GM18867 (cell line): ENCODE results near the gene OR4E1.
"Not testable (repeated sequence)": the region's sequence is repeated elsewhere in the genome, so short reads cannot be mapped to it uniquely, and the experiment has no call there.

Source experiments
- ATAC-seq: cut with Tn5 transposase; IDR thresholded peaks from one replicate; pipeline ENCODE4 v1.9.1; 2021; ENCODE audit warnings: mild to moderate bottlenecking, moderate library complexity; ENCODE audit not compliant: unreplicated experiment

OR4E1 gene

GRCh38 chr14:21673718-21674117, at the start of gene OR4E1:
OR4E1 (minus strand) TSS chr14:21673818; CDS start chr14:21670935, 2,883 bp downstream.
- ATAC-seq, result no peak

GRCh38 chr14:21721504-21721903, 47.9 kb upstream of the OR4E1 start:
- ATAC-seq, result no peak

- no peak for ATAC-seq
Measured at GRCh38 chr14:21719841-21720240, 46.2 kb upstream of the OR4E1 start.

- no peak for ATAC-seq
Measured at GRCh38 chr14:21714318-21714929, 40.8 kb upstream of the OR4E1 start.

GRCh38 chr14:21712036-21712435, 38.4 kb upstream of the OR4E1 start:
- no peak for ATAC-seq

- peak; percentile 67 for ATAC-seq
Measured at GRCh38 chr14:21711360-21711961, 37.8 kb upstream of the OR4E1 start.

GRCh38 chr14:21704338-21704737, 30.7 kb upstream of the OR4E1 start:
- peak; percentile 36 for ATAC-seq

GRCh38 chr14:21703357-21704326, 30.0 kb upstream of the OR4E1 start:
- peak; percentile 86 for ATAC-seq

GRCh38 chr14:21702316-21702715, 28.7 kb upstream of the OR4E1 start:
- no peak for ATAC-seq

GRCh38 chr14:21699551-21699950, 25.9 kb upstream of the OR4E1 start:
- ATAC-seq, result no peak

GRCh38 chr14:21698538-21698937, 24.9 kb upstream of the OR4E1 start:
- ATAC-seq, result not testable (repeated sequence)

- ATAC-seq, result not testable (repeated sequence)
Measured at GRCh38 chr14:21697662-21698061, 24.0 kb upstream of the OR4E1 start.

GRCh38 chr14:21694425-21694824, 20.8 kb upstream of the OR4E1 start:
- ATAC-seq, result no peak

- ATAC-seq, result no peak
Measured at GRCh38 chr14:21686468-21686867, 12.8 kb upstream of the OR4E1 start.

GRCh38 chr14:21680072-21680471, 6.5 kb upstream of the OR4E1 start:
- no peak for ATAC-seq

GRCh38 chr14:21675566-21675965, 1.9 kb upstream of the OR4E1 start:
- ATAC-seq, result no peak

GRCh38 chr14:21672116-21672515, 1.5 kb downstream of the OR4E1 start:
- no peak for ATAC-seq

- ATAC-seq, result no peak
Measured at GRCh38 chr14:21671371-21671770, 2.2 kb downstream of the OR4E1 start.

- ATAC-seq, result no peak
Measured at GRCh38 chr14:21669284-21669683, 4.3 kb downstream of the OR4E1 start.

GRCh38 chr14:21668377-21668776, 5.2 kb downstream of the OR4E1 start:
- no peak for ATAC-seq

GRCh38 chr14:21656980-21657379, 16.6 kb downstream of the OR4E1 start:
- ATAC-seq, result no peak

- no peak for ATAC-seq
Measured at GRCh38 chr14:21654215-21654614, 19.4 kb downstream of the OR4E1 start.
